ENCODE data around the gene PGLYRP4.

GRCh38 chr1:153354515-153355193 lies 6.0 kb upstream of the PGLYRP4 start:
- TF ChIP-seq ZNF514 (tag by site-specific recombination; IDR thresholded peaks at IDR 0.05) (no peak), ZNF274 (IDR thresholded peaks at IDR 0.05; ENCODE audit: low read length) (no peak), ZNF274 (tag by site-specific recombination; IDR thresholded peaks at IDR 0.05; ENCODE audit: borderline replicate concordance) (no peak), ZNF510 (tag by site-specific recombination; IDR thresholded peaks at IDR 0.05; ENCODE audit: insufficient replicate concordance) (no peak), PBX3 (CRISPR knock-in tag; IDR thresholded peaks at IDR 0.05) (no peak), ZBTB7A (tag by site-specific recombination; IDR thresholded peaks at IDR 0.05; ENCODE audit: low read depth) (no peak), ZNF777 (tag by site-specific recombination; IDR thresholded peaks at IDR 0.05; ENCODE audit: borderline replicate concordance) (no peak), ZNF391 (tag by site-specific recombination; IDR thresholded peaks at IDR 0.05; ENCODE audit: borderline replicate concordance, low read depth) (no peak), OVOL3 (tag by site-specific recombination; IDR thresholded peaks at IDR 0.05) (no peak), ZNF140 (tag by site-specific recombination; IDR thresholded peaks at IDR 0.05) (no peak), ZNF302 (tag by site-specific recombination; IDR thresholded peaks at IDR 0.05; ENCODE audit: low read depth) (no peak), ZNF837 (tag by site-specific recombination; IDR thresholded peaks at IDR 0.05) (no peak)
- TF ChIP-seq, protein P1, sequence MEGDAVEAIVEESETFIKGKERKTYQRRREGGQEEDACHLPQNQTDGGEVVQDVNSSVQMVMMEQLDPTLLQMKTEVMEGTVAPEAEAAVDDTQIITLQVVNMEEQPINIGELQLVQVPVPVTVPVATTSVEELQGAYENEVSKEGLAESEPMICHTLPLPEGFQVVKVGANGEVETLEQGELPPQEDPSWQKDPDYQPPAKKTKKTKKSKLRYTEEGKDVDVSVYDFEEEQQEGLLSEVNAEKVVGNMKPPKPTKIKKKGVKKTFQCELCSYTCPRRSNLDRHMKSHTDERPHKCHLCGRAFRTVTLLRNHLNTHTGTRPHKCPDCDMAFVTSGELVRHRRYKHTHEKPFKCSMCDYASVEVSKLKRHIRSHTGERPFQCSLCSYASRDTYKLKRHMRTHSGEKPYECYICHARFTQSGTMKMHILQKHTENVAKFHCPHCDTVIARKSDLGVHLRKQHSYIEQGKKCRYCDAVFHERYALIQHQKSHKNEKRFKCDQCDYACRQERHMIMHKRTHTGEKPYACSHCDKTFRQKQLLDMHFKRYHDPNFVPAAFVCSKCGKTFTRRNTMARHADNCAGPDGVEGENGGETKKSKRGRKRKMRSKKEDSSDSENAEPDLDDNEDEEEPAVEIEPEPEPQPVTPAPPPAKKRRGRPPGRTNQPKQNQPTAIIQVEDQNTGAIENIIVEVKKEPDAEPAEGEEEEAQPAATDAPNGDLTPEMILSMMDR (tag by site-specific recombination; IDR thresholded peaks at IDR 0.05) = no peak

All from HEK293 (cell line).